ENCODE measurements around the gene UMAD1. TPM values are rescaled to one million over a fixed set of nuclear protein-coding genes. Genes with fewer than 3 reads are reported as not detected.

UMAD1 gene
- total and polyA plus RNA-seq, 2 of the 4 experiments (the other 2 are of a cell fraction), result 5.2 to 8.4 TPM

DNA sequence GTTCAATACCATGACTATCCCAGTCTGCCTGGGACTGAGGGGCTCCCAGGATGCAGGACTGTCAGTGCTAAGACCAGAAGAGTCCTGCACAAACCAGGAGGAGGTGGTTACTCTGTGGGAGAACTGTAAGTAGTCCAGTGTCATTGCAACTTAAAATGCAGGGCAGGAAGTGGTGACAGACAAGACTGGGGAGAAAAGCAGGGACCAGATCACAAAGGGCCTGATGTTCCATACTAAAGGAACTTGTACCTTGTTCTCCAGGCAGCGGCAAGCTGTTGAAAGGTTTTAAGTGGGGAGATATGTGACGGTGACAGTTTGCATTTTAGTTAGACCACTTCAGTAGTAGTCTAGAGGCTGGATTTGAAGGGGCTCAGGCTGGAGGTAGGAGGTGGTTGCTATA, 262.3 kb downstream of the UMAD1 start:
- WGBS, 2 experiments (ENCODE audit: extremely low coverage in 2 of 2, insufficient read length in 1 of 2), result 93% methylated on average over 2 of the region's 2 CpGs; no CpG with 5 or more reads in 1 of the 2 experiments
- Histone ChIP-seq H4K91ac (ENCODE audit: insufficient read depth, low read depth, low read length) (no peak overlapping the region), H3K36me3 (ENCODE audit: control insufficient read depth, insufficient read depth, low read length) (no peaks in the 10 kb centered on the region), H2BK120ac (ENCODE audit: low read depth, low read length) (no peak overlapping the region), H2BK15ac (ENCODE audit: low read depth, low read length) (no peak overlapping the region), H3K4ac (ENCODE audit: low read depth, low read length) (no peak overlapping the region), H3K27ac (ENCODE audit: insufficient read depth, low read length) (no peak overlapping the region), H3K4me3 (ENCODE audit: insufficient read depth, low read depth, low read length) (no peak overlapping the region), H3K18ac (ENCODE audit: low read depth, low read length) (no peak overlapping the region), H4K20me1 (ENCODE audit: insufficient read depth, low read length) (no peaks in the 10 kb centered on the region), H2BK20ac (ENCODE audit: low read depth, low read length) (no peak overlapping the region), H2AFZ (replicated peaks; ENCODE audit: low read length, poor library complexity) (peak overlapping the region; percentile 34), H3K14ac (replicated peaks; ENCODE audit: low read depth, low read length) (no peak overlapping the region), H3K9me3 (ENCODE audit: control insufficient read depth, insufficient read depth, low read length) (no peaks in the 10 kb centered on the region), H3K4me1 (ENCODE audit: control insufficient read depth, insufficient read depth, low read length) (0 out of 2 replicates have a peak, but pooled peaks cover 1% of the 10 kb centered on the region), H3K79me1 (ENCODE audit: low read depth in 1 of 2, low read length in 2 of 2) (no peaks in the 10 kb centered on the region), H3K56ac (ENCODE audit: extremely low read depth, insufficient read depth, low read length) (no peak overlapping the region), H2AK5ac (ENCODE audit: low read depth, low read length) (no peak overlapping the region), H3K27me3 (ENCODE audit: control insufficient read depth, insufficient read depth, low read length) (no peaks in the 10 kb centered on the region), H3K23ac (ENCODE audit: low read depth, low read length) (no peak overlapping the region), H3K9ac (ENCODE audit: low read depth, low read length) (no peak overlapping the region), H4K8ac (ENCODE audit: low read depth in 2 of 2, low read length in 2 of 2) (no peak overlapping the region), H3K9me1 (ENCODE audit: insufficient read depth, low read length) (no peaks in the 10 kb centered on the region), H3K4me2 (ENCODE audit: low read depth, low read length) (no peak overlapping the region), H2BK5ac (ENCODE audit: low read depth, low read length, poor library complexity, severe bottlenecking) (no peak overlapping the region), H2AK9ac (replicated peaks; ENCODE audit: low read depth, low read length, poor library complexity) (peak overlapping the region; percentile 73), H4K5ac (ENCODE audit: low read depth, low read length) (no peak overlapping the region)
- no peak for ATAC-seq (ENCODE audit: low read depth)
- intact Hi-C loops (cut with micrococcal nuclease) (no loop called here), dilution Hi-C loops (cut with HindIII; ENCODE audit: low sequenced_read_pairs, unreplicated experiment) (no loop called here), in situ Hi-C loops (cut with MboI; ENCODE audit: low sequenced_read_pairs) (no loop called here)
- no TSS peak for BruUV-seq (replicated peaks)
- ChIA-PET POLR2A (ENCODE audit: unreplicated experiment) (no interaction called here), CTCF (no interaction called here)
- DNase-seq, result no peak
- TF ChIP-seq MXI1 (IDR thresholded peaks at IDR 0.05; ENCODE audit: borderline replicate concordance, low read depth, low read length) (no peak), MAZ (IDR thresholded peaks at IDR 0.05; ENCODE audit: borderline replicate concordance, low read depth, low read length) (no peak), POLR2A (IDR thresholded peaks at IDR 0.05; ENCODE audit: low read depth, low read length) (no peak), FOS (IDR thresholded peaks at IDR 0.05; ENCODE audit: low read depth, low read length) (no peak), RCOR1 (IDR thresholded peaks at IDR 0.05; ENCODE audit: insufficient replicate concordance, low read length) (no peak), ELK1 (IDR thresholded peaks at IDR 0.05; ENCODE audit: borderline replicate concordance, low read depth, low read length) (no peak), RFX5 (IDR thresholded peaks at IDR 0.05; ENCODE audit: low read depth, low read length) (no peak), CTCF (conservative IDR thresholded peaks at IDR 0.05; ENCODE audit: low read depth, low read length) (no peak), CEBPB (IDR thresholded peaks at IDR 0.05; ENCODE audit: low read depth, low read length) (no peak)
